HG02973 (cell line): Measurements from ENCODE around the gene PPFIA3.
"Not testable (repeated sequence)": the region's sequence is repeated elsewhere in the genome, so short reads cannot be mapped to it uniquely, and the experiment has no call there.

Experiments
- ATAC-seq: cut with Tn5 transposase; IDR thresholded peaks from one replicate; pipeline ENCODE4 v1.9.1; 2021; ENCODE audit warnings: moderate library complexity; ENCODE audit not compliant: unreplicated experiment

Gene PPFIA3

DNA sequence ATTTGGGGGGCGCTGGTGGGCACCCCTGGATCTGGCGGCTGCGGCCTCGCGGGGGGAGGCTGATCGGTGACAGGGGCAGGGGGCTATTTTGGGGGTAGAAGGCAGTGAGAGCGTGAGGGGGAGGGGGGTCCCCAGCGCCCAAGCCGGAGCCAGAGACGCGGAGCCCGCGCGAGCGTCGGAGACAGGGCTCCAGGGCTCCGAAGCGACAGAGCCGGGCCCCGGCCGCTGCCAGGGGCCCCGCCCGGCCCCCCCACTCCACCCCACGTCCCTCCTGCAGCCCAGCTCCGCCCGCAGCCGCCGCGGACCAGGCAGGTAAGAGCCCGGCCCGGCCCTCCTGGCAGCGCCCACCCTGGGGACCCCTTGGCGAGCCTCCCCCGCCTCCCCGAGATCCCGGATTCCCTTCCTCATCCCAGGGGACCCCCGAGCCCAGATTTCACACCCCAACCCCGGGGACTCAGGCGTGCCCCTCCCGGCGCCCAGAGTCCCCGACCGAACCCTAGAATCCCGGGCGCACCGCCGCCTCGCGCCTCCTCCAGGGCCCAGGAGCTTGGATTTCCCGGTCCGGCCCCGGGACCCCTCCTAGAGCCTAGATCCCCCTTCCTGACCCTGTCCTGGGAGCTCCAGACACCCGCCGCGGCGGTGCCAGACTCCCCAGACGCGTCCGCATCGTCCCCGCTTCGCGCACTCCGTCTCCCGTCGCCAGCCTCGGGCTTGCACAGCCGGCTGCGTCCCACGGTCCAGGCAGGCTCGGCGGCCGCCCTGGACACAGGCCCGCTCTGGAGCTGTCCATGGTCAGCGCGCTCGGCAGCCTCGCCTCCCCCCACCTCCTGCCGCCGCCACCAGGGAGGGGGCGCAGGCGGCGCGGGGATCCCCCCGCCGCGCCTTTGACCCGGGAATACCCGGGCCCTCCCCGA is at the start of gene PPFIA3:
Gene PPFIA3 (plus strand): TSS at position 134 of the 914 bp plus-strand sequence. CDS start 8,330 bp downstream, outside the sequence.
- ATAC-seq, result no peak

DNA sequence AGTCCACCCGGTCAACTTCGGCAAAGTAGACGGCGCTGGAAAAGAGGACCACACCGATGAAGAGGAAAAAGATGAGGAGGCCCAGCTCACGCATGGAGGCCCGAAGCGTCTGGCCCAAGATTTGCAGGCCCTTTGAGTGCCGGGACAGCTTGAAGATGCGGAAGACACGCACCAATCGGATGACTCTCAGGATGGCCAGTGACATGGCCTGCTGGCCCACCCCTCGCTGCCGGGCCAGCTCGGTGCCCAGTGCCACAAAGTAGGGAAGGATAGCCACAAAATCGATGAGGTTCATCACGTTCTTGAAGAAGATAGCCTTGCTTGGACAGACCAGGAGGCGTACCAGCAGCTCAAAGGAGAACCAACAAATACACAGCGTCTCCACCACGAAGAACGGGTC is 48.9 kb upstream of the PPFIA3 start:
- ATAC-seq, result no peak

DNA sequence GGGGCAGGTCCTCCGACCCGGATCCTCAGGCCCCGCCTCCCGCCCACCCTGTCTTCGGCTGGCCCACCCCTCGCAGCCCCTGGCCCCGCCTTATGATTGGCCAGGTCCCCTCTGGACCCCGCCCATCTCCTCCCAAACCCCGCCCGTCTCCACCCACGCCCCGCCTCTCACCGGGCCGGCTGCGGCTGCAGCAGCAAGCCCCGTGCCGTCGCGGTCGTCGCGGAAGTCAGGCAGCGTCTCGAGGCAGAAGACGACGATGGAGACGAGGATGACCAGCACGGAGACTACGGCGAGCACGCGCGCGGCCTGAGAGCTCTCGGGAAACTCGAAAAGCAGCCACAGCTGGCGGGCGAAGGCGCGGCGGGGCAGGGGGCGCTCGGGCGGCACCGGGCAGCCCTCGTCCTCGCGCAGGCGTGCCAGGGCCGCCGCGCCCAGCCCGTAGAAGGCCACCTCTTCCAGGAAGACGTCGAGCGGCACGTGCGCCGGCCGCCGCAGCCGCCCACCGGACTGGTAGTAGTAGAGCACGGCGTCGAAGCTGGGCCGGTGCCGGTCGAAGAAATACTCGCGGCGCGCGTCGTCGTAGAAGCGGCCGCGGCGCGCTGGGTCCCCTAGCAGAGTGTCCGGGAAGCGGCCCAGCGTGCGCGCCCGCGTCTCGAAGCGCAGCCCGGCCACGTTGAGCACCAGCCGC is 47.3 kb upstream of the PPFIA3 start:
- no peak for ATAC-seq

DNA sequence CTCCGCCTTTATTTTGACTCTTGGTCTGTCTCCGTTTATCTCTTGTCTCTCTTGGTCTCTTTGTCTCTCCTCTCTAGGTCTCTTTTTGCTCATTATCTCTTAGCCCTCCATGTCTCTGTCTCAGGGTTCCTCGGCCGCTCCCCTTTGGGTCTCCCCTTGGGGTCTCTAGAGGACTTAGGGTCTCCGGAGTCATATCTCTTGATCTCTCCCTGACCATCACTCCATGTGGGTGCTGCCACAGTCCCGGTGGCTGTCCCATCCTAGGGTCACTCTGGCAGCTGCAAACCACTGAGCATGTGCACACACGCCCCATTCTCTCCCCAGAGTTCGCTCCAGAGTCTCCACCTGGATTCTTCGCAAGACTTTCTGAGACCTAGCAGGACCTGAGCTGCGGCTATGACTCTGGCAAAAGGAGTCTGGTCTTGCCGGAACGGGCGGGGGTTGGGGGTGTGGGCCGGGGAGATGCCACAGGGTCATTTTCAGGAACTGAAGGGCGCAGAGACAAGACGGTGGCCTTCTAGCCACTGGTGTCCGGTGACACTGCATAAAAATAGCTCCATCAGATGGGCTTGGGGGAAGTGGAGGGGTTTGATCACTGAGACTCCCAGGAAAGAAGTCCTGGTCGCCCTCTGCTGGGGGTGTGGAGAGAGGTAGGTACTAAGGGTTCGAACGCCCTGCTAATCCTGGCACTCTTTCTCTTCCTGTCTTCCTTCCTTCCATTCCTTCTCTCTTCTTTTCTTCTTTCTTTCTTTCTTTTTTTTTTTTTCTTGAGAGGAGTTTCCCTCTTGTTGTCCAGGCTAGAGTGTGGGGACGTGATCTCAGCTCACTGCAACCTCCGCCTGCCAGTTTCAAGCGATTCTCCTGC is 45.6 kb upstream of the PPFIA3 start:
- no peak for ATAC-seq

DNA sequence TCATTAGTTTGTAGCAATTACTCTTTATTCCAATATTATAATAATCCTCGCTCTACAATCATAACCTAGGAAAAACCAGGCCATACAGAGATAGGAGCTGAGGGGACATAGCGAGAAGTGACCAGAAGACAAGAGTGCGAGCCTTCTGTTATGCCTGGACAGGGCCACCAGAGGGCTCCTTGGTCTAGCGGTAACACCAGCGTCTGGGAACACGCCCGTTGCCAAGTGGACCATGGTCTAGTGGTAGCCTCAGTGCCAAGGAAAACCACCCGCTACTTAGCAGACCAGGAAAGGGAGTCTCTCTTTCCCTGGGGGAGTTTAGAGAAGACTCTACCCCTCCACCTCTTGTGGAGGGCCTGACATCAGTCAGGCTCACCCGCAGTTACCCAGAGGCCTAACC is 44.5 kb upstream of the PPFIA3 start:
- not testable (repeated sequence) for ATAC-seq

DNA sequence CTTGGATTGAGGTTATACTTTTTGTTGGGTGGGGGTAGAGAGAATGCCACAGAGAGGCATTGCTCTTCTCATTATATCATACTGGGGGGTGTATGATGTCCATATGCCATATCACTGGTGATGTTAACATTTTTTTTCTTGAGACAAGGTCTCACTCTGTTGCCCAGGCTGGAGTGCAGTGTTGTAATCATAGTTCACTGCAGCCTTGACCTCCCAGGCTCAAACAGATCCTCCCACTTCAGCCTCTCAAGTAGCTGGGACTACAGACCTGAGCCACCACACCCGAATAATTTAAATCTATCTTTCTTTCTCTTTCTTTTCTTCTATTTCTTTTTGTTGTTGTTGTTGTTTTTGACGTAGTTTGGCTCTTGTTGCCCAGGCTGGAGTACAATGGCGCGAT is 39.0 kb upstream of the PPFIA3 start:
- ATAC-seq, result no peak

DNA sequence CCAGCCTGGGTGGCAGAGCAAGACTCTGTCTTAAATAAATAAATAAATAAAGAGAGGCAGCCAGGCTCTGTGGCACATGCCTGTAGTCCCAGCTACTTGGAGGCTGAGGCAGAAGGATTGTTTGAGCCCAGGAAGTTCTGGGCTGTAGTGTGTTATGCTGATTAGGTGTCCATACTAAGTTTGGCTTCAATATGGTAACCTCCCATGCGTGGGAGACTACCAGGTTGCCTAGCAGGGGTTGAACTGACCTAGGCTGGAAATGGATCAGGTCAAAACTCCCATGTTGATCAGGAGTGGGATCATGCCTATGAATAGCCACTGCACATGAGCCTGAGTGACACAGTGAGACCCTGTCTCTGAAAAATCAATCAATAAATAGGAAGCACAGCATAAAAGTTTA is 38.1 kb upstream of the PPFIA3 start:
- no peak for ATAC-seq

DNA sequence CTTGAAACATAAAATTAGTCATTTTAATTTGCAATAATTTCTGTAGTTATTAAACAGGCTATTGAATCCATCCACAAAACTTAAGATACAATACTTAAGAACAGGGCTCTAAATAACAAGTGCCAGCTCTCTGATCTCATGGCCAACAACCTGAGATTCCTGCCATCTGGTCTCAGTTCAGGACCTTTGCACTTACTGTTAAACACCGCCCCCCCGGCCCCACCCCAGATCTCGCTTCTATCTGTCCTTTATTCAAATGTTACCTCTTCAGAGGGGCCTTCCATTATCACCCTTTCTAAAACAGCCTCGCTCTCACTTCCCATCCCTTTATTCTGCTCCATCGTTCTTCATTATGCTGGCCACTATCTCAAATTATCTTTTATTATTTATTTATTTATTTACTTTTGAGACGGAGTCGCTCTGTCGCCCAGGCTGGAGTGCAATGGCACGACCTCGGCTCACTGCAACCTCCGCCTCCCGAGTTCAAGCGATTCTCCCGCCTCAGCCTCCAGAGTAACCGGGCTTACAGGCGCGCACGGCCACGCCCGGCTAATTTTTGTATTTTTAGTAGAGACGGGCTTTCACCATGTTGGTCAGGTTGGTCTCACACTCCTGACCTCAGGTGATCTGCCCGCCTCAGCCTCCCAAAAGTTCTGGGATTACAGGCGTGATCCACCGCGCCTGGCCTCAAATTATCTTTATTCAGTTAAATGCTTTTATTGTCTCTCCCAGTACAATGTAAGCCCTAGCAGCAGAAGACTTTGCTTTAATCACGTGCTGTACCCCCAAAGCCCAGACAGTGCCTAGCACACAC is 34.9 kb upstream of the PPFIA3 start:
- no peak for ATAC-seq

DNA sequence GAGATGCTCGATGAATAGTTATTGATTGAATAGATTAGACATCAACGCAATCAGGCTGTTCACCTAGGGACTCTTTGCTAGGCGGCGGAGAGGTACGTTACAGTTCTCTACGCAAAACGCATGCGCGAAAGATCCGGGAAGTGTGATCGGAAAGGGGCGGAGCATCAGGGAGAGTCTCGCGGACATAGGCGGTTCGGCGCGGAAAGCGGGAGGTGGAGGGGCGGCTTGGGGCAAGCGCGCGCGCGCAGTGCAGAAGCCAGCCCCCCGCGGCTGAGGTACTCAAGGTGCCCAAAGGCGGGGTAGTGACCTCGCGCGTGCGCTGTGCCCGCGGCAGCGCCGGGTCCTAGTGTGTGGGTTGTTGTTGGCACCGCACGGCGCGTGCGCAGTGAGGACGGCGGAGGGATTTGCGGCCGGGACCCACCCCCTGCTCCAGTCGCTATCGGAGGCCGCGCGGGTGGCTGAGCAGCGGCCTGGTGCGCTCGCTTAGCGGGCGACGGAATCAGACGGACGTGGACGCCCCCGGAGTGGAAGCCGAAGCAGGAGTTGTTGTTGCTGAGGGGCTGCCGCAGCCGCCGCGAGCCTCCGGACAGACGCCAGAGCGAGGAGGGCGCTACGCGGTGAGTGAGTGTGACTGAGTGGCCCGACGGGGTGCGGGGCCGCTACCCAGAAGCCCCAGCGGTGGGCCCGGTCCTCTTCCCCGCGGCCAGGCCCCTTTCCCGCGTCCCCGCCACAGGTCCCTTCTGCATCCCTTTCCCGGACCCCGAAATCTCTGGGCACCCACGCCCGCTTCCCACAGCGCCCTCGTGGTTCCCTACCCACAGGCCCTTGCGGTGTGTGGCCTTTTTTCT is 34.1 kb upstream of the PPFIA3 start, which contains the start of gene SNRNP70:
Gene SNRNP70 (plus strand): TSS at position 432 of the 848 bp plus-strand sequence. CDS start 964 bp downstream, outside the sequence.
- peak; percentile 72 for ATAC-seq

DNA sequence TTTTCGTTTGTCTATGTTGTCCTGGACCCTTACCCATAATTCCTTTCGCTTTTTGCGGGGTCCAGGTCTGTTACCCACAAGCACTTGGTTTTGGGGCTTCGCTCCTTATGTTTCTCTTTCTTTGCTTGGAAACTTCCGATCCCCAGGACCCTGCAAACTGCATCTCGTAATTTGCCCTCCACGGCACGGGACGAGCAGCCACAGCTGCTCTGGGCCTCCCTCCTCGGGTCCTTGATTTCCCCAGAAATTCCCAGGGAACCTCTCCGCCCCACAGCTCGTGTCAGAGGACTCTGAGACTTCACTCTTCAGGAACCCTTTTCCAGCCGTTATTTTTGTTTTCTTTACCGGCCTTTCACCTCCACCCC is 33.5 kb upstream of the PPFIA3 start:
- ATAC-seq, result no peak

DNA sequence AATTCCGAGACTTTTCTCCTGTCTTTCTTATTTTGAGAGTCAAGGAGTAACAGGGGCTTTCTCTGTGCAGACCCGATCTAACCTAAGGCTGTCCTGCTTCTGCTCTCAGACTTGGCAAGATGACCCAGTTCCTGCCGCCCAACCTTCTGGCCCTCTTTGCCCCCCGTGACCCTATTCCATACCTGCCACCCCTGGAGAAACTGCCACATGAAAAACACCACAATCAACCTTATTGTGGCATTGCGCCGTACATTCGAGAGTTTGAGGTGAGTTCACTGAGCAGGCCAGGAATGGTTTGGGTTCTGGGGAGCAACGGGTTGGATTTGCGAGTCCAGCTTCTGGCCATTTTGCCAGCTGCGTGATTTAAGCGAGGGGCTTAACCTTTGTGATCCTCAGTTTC is 33.0 kb upstream of the PPFIA3 start:
- ATAC-seq, result no peak

DNA sequence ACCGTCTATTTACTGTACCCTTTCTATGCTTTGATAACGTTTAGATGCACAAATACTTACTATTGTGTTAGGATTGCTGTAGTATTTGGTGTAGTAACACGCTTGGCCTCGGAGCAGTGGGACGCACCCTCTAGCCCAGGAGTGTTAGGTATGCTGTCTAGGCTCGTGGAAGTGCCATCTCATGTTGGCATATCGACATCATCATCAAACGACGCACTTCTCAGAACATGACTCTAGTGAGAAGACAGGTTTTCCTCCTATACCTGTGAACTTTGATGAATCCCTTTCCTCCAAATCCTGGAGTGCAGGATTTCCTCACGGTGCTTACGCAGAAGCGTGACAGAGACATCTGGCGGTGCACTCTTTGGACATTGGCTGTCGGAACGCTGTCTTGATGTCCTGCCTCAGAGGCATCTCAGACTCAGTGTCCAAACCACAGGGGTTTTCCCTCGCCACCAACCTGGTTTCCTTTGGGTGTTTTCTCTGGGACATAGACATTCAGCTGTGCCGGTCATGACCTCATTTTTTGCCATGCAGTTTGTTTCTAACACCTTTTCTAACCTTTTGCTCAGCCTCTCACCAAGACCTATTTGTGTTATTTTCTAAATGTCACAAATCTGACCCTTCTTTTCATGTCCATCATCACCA is 27.8 kb upstream of the PPFIA3 start:
- ATAC-seq, result no peak

DNA sequence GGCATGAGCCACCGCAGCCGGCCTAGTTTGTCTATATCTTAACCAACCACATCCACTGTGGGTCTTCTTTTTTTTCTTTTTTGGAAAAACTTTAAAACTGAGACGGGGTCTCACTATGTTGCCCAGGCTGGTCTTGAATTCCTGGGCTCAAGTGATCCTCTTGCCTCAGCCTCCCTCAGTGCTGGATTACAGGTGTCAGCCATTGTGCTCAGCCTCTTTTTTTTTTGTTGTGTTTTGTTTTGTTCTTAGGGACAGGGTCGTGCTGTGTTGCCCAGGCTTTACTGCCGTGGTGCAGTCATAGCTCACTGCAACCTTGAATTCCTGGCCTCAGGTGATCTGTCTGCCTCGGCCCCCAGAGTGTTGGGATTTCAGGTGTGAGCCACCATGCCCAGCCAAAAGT is 26.7 kb upstream of the PPFIA3 start:
- no peak for ATAC-seq

DNA sequence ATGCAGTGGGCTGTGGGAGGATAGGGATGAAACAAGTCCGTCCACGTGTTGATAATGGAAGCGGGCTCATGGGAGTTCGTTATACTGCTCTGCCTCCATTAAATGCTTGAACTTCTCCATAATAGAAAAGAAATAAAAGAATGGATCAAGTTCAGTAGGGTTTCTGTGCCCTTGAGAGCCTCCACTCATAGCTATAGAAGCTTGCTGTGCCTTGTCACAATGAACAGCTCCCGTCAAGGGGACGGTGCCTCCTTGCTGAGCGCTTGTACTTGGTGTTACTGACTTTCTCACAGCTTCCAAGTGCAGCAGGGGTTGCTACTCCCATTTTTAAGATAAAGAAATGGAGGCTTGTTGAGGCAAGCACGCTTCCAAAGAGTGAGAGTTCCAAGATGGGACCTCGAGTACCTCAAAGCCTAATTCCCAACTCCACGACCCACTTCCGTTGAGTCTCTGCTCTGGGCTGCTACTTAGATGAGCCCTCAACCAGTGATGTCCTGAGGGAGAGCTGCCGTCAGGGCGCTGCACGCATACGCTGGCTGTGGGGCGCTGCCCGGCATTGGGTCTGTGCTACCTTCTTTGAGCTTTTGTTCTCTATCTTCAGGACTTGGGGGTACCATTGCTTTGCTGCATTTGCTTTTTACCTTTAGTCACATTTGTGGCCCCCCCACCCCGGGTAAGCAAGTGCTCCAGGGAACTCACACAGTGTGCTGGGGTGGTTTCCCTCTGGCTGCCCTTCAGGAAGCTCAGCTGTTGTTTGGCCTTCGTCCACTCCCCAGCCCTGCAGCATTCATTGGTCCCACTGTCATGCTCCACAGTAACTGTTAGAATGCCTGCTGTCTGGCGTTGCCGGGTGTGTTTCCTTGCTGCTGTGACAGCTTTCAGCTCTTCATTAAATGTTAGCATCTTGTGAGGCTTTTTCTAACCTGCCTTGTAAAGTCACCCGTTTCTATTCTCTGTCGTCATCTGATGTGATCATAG is 24.6 kb upstream of the PPFIA3 start:
- no peak for ATAC-seq

DNA sequence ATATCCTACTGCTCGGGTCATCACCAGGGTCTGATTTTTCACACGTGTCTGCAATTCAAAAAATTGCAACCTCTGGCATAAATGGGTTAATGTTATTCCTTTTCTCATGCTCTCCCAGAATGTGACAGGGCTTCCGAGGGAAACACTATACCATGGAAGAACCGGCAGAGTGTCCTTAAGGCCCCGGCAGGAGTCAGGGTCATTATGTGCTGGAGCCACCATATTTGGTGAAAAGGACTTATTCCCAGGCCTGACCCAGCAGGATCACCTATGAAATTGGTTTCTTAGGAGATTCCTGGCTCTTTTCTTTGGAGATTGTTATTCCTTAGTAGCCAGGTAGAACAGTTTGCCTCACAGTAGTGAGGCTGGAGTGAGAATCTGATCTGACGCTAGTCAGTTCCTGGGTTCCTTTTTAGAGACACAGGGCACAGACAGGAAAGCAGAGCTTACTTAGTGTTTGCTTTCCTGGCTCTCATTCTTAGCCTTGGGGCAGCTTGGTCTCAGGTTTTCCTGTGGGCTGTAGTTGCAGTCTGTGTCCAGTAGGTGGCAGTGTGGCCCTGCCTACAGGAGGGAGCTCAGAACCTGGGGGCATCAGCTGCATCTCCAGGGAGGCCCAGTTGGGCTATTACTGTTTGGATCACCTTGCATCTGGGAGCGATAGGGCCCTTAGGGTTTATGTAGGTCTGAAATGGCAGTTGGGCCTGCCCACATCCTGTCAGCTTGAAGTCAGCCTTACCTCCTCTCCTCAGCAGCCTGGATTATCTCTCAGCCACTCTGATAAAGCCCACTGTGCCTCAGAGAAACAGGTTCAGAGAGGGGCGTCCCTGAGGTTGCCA is 21.7 kb upstream of the PPFIA3 start:
- no peak for ATAC-seq

DNA sequence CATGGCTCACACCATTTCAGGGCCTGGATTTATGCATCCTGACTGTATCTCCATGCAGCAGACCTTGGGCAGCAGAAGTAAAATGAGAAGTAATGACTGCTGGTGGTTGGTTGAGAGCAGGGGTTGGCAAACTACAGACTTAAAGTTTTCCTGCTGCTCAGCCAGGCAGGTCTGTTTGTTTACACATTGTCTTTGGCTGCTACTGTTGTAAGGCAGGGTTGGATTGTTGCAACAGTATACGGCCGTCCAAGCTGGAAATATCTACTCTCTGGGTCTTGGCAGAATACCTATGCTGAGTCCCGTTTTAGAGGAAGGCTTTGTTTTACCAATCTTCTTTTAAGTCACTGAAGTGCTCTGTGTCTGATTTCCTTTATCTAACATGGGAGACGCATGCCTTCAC is 20.5 kb upstream of the PPFIA3 start:
- ATAC-seq, result no peak

DNA sequence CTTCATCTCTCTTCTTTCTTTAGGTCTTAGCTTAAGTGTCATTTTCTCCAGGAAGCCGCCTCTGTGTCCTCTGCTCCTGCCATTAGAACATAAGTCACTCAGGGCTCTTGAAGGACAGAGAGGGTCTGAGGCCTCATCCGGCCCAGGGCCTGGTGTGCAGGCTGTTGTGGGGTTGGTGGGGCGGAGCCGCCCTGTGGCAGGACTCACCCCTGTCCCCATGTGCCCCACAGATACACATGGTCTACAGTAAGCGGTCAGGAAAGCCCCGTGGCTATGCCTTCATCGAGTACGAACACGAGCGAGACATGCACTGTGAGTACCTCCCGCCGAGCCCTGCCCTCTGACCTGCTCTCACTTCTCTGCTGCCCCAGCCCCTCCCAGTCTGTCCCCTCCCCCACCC is 18.2 kb upstream of the PPFIA3 start:
- ATAC-seq, result no peak
